Brain pericyte (primary cell): ENCODE measurements around the gene F8A1.
"Not testable (repeated sequence)": the region's sequence is repeated elsewhere in the genome, so short reads cannot be mapped to it uniquely, and the experiment has no call there.

Experiments
- DNase-seq: peaks from one replicate; pipeline ENCODE4 v3.0.0-alpha.2; 2012; ENCODE audit warnings: low read depth, low spot score

F8A1 gene

DNA sequence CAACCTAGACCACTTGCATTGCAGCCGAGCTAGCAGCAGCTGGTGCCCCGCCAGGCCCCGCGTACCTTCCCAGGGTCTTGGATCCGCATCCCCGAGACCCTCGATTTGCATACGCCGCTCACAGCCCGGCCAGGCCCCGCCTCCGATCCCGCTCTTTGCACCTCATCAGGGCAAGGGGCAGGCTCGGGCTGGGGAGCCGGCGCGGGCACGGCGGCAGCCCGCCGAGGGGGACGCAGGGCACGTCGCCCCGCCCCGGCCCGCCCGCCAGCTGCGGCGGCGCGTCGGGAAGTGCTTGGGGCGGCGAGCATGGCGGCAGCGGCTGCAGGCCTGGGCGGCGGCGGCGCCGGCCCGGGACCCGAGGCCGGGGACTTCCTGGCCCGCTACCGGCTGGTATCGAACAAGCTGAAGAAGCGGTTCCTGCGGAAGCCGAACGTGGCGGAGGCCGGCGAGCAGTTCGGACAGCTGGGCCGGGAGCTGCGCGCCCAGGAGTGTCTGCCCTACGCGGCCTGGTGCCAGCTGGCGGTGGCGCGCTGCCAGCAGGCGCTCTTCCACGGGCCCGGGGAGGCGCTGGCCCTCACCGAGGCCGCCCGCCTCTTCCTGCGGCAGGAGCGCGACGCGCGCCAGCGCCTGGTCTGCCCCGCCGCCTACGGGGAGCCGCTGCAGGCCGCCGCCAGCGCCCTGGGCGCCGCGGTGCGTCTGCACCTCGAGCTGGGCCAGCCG lies at the start of gene F8A1:
F8A1 (plus strand) TSS at position 287 of the 720 bp plus-strand sequence; CDS start at position 307, 20 bp downstream.
- DNase-seq: not testable (repeated sequence)

DNA sequence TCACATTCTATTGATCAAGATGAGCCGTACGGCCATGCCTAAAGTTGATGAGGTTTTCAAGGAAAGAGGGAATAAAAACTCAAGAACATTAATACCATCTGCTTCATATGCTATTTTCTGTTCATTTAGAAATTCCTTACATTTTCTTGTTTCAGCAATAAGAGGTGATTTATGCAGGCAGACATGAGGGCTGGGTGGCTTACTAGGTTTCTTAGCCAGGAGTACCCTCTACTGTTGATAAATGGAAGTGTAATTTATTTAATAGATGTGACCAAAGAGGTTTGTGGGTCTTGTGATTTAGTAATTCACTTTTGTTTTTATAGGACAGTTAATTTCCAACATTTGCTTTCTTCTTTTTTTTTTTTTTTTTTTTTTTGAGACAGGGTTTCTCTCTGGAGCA lies 45.3 kb upstream of the F8A1 start:
- no peak for DNase-seq

DNA sequence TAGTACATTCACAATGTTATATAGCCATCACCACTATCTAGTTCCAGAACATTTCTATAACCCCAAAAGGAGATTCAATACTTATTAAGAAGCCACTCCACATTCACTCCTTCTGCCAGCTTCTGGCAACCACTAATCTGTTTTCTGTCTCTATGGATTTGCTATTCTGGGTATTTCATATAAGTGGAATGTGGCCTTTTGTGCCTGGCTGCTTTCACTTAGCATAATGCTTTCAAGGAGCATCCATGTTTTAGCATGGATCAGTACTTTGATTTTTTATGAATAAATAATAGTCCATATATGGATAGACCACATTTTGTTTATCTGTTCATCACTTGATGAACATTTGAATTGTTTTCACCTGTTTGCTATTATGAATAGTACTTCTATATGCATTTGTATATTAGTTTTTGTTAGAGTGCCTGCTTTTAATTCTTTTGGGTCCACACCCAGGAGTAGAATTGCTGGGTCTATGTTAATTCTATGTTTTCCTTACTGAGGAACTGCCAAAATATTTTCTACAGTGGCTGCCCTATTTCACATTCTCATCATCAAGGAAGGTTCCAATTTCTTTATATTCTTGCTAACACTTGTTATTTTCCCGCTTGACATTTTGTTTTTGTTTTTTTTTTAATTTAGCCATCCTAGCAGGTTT lies 35.1 kb upstream of the F8A1 start:
- no peak for DNase-seq

DNA sequence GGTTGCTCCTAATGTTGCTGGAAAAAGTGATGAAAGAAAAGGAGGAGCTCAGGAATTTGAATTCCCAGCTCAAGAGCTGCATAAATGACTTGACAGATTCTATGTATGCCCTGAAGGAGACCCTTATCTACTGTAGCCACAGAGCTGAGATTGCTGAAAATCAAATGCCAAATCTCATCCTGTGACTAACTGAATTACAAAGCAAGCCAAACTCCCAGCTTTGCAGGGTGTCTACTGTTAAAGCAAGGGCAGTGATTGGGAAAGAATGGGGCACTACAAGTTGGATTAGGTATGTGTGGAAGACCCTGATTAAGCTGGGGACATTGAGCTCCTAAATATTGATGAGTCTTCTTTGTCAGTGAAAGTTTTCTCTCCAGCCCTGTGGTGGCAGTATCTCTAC lies 30.9 kb upstream of the F8A1 start:
- no peak for DNase-seq

DNA sequence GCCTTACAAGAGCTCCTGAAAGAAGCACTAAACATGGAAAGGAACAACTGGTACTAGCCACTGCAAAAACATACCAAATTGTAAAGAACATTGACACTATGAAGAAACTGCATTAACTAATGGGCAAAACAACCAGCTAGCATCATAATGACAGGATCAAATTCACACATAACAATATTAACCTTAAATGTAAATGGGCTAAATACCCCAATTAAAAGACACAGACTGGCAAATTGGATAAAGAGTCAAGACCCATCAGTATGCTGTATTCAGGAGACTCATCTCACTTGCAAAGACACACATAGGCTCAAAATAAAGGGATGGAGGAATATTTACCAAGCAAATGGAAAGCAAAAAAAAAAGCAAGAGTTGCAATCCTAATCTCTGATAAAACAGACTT lies 17.6 kb upstream of the F8A1 start:
- not testable (repeated sequence) for DNase-seq

DNA sequence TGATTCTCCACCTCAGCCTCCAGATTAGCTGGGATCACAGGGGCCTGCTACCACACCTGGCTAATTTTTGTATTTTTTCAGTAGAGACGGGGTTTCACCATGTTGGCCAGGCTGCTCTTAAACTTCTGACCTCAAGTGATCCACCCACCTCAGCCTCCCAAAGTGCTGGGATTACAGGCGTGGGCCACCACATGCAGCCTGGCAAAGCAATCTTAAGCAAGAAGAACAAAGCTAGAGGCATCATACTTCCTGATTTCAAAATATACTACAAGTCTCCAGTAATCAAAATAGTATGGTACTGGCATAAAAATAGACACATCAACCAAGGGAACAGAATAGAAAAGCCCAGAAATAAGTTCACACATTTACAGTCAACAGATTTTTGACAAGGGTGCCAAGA lies 12.8 kb upstream of the F8A1 start:
- DNase-seq: no peak

DNA sequence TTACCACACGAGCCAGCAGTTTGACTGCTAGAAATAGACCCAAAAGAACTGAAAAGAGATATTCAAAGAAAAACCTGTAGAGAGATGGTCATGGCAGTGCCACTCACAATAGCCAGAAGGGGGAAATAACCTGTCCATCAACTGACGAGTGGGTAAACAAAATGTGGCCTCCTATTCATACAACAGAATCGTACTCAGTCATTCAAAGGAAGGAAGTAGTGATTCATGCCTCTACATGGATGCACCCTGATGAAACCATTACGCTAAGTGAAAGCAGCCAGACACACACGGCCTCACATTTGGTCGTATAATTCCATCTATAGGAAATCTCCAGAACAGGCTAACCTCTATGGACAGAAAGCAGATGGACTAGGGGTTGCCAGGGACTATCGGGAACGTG lies 2.1 kb upstream of the F8A1 start:
- not testable (repeated sequence) for DNase-seq

DNA sequence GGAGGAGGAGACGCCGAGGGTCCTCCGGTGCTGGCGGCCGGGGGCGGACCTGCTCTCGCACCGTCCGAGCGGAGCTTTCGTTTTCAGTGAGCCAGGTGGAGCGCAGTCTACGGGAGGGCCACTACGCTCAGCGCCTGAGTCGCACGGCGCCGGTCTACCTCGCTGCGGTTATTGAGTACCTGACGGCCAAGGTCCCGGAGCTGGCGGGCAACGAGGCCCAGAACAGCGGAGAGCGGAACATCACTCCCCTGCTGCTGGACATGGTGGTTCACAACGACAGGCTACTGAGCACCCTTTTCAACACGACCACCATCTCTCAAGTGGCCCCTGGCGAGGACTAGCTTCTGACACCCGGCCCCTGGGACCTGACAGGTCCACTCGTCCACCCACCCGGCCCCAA lies 1.1 kb upstream of the F8A1 start:
- not testable (repeated sequence) for DNase-seq

DNA sequence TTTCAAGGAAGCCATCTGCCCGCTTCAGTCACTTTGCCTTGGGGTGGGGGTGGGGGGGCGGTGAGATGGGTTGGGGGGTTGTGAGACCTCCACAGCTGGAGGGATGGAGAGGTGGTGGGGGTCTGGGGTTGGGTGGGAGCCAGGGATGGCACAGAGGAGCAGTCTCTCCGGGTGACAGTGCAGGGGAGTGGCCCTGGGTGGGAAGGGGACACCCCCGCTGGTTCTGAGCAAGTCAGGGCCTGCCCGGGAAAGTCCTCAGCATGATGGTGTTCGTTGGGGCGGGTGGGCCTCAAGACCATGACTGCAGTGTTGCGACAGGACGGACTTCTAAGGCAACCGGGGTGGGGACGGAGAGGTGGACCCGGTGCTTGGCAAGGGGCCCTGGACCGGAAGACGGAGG lies 606 bp upstream of the F8A1 start:
- not testable (repeated sequence) for DNase-seq

DNA sequence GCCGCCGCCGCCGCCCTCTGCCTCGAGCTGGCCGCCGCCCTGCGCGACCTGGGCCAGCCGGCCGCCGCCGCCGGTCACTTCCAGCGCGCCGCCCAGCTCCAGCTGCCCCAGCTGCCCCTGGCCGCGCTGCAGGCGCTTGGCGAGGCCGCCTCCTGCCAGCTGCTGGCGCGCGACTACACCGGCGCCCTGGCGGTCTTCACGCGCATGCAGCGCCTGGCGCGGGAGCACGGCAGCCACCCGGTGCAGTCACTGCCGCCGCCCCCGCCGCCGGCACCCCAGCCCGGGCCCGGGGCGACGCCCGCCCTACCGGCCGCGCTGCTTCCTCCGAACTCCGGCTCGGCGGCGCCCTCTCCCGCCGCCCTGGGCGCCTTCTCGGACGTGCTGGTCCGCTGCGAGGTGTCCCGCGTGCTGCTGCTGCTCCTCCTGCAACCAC lies 650 bp downstream of the F8A1 start:
- not testable (repeated sequence) for DNase-seq

DNA sequence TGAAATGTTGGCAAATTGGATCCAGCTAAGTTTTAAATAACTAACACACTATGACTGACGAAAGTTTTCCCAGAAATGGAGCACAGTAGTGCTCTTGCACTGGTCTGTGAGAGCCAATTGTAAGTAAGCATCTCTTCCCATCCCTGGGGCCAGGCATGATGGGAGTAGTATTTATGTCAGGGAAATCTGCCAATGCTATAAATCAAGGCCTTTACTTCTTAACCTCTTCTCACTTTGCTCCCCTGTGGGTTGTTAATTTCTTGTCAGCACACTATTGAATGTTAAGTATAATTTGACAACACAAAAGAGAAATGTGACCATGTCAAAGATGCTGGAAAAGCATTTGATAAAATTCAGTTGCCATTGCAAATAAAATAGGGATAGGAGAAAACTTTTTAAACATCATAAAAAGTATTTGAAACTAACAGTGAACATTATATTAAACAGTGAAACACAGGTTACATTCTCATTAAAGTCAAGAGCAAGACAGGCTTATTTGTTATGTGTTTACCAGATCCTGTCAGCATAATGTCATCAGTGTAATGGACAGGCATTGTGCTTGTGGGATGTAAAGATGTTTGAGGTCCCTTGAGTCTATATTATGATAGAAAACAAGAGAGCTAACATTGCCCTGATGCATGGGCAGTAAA lies 5.0 kb downstream of the F8A1 start:
- DNase-seq: no peak

DNA sequence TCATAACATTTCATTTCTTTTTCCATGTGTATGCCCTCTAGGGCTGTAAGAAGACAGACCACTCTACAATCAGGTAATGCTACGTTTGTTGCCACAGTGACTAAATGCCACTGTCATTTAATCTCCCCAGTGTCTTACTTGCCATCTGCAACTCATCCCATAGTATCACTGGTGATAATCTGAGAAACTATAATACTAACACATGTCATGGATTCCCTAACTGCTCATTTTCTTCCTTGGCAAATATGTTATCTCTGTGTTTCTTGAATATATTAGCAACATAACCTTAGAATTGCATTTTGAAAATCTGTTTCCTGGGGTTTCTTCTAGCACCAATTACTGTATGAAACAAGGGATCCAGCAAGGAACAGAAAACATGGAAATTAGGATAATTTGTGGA lies 6.1 kb downstream of the F8A1 start:
- DNase-seq: no peak

DNA sequence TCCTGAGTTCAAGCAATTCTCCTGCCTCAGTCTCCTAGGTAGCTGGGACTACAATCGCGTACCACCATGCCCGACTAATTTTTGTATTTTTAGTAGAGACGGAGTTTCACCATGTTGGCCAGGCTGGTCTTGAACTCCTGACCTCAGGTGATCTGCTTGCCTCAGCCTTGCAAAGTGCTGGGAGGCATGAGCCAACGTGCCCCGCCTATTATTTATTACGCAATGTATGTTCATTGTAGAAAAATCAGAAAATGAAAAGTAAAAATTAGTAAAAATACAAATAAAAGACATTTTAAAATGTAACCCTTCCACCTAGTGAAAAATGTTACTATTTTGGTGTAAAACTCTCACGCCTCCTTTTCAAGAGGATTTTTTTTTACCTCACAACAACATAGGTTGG lies 14.2 kb downstream of the F8A1 start:
- no peak for DNase-seq

DNA sequence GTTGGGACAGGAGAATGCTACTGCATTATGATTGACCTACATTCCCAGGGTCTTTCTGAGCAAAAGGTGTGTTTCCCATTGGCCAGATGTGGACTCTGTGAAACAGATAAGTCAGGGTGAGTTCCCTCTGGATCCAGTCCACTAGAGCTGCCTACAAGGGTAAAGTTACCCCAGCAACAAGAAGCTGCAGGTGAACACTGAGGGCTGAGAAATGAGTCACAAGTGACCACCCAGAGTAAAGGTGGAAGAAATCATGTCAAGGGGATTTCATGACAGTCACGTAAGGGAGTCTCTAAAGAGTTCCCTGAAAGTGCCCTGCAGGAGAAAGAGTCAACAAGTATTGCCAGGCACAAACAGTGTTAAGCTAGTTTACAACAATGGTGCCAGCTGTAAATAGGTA lies 16.3 kb downstream of the F8A1 start:
- DNase-seq: no peak

DNA sequence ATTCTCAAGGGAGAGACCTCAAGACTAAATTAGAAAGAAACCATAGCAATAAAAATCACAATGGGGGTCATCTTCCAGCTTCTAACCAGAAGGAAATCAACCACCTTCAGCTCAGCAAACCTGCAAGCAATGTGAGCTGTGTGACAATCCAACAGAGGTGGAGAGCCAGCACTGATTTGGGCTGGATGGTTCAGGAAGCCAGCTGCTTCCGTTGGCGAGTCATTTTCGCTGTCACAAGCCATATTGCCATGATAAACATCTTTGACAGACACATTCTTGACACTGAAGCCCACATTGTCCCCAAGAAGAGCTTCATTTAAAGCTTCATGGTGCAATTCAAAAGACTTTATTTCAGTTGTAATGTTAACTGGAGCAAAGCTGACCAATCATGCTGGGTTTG lies 22.7 kb downstream of the F8A1 start:
- no peak for DNase-seq

DNA sequence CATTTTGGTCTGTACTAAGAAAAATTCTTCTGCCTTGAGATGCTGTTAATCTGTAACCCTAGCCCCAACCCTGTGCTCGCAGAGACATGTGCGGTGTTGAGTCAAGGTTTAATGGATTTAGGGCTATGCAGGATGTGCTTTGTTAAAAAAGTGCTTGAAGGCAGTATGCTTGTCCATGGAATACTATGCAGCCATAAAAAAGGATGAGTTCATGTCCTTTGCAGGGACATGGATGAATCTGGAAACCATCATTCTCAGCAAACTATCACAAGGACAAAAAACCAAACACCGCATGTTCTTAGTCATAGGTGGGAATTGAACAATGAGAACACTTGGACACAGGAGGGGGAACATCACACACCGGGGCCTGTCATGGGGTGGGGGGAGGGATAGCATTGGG lies 23.9 kb downstream of the F8A1 start:
- not testable (repeated sequence) for DNase-seq

DNA sequence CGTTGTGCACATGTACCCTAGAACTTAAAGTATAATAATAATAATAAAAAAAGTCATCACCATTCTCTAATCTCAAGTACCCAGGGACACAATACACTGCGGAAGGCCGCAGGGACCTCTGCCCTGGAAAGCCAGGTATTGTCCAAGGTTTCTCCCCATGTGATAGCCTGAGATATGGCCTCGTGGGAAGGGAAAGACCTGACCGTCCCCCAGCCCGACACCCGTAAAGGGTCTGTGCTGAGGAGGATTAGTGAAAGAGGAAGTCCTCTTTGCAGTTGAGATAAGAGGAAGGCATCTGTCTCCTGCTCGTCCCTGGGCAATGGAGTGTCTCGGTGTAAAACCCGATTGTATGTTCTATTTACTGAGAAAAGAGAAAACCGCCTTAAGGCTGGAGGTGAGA lies 24.4 kb downstream of the F8A1 start:
- DNase-seq: not testable (repeated sequence)

DNA sequence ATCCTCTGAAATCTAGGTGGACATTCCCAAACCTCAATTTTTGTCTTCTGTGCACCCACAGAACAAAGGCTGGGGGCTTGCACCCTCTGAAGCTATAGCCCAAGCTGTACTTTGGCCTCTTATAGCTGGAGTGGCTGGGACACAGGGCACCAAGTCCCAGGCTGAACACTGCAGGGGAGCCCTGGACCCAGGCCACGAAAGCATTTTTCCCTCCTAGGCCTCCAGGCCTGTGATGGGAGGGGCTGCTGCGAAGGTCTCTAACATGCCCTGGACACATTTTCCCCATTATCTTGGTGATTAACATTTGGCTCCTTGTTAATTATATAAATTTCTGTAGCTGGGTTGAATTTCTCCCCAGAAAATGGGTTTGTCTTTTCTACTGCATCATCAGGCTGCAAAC lies 27.9 kb downstream of the F8A1 start:
- no peak for DNase-seq

DNA sequence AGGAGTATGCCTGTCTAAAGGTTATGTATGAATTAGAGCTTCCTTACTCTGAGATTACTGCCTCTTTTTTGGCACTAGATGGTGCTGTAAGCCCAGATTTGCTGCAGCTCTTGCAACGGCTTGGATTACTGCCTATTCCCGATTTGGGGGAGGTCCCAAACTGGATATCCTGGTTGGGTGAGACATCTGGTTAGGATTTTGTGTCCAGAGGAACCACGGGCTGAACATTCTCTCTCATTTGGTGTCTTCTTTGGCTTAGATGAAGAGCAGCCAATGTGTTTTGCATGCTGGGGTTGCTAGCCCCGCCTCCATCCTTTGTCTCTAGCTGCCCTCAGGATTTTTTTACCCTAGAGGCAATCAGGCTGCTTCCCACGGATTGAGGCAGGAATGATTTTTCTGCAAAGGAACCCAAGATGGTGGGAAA lies 31.9 kb downstream of the F8A1 start:
- DNase-seq: peak; percentile 34

DNA sequence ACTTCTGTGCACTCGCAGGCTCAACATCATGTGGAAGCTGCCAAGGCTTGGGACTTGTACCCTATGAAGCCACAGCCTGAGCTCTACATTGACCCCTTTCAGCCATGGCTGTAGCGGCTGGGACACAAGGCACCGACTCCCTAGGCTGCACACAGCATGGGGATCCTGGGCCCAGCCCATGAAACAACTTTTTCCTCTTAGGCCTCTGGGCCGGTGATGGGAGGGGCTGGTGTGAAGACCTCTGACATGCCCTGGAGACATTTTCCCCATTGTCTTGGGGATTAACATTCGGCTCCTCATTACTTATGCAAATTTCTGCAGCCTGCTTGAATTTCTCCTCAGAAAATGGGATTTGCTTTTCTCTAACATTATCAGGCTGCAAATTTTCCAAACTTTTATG lies 38.6 kb downstream of the F8A1 start:
- not testable (repeated sequence) for DNase-seq
